DOHH2 (cell line): ENCODE data around the gene ZNF565.

ENCODE experiments used
- H3F3A ChIP-seq: fragments of 200-600 bp; sonication (generic), shearing (Covaris generic); 2 replicates; pipeline ENCODE4 v1.6.0; 2016; ENCODE audit warnings: antibody characterized with exemption, mild to moderate bottlenecking; ENCODE audit not compliant: control insufficient read depth, insufficient read depth
- H3K27ac ChIP-seq: fragments of 200-600 bp; sonication (generic); 2 replicates; pipeline ENCODE4 v1.5.1; 2014; ENCODE audit warnings: low read depth, mild to moderate bottlenecking, low read length, moderate library complexity
- H3K27me3 ChIP-seq: fragments of 200-600 bp; sonication (generic); 2 replicates; pipeline ENCODE4 v1.6.1; 2014; ENCODE audit warnings: mild to moderate bottlenecking, low read length, mixed read lengths; ENCODE audit not compliant: control insufficient read depth
- H3K36me3 ChIP-seq: fragments of 200-600 bp; sonication (generic); 2 replicates; pipeline ENCODE4 v1.6.1; 2014; ENCODE audit warnings: mild to moderate bottlenecking, low read length, moderate library complexity, mixed read lengths; ENCODE audit not compliant: control insufficient read depth
- H3K4me1 ChIP-seq: fragments of 200-600 bp; sonication (generic); 2 replicates; pipeline ENCODE4 v1.6.1; 2014; ENCODE audit warnings: mild to moderate bottlenecking, low read length, mixed read lengths; ENCODE audit not compliant: control insufficient read depth
- H3K4me2 ChIP-seq: fragments of 200-600 bp; sonication (generic); 2 replicates; pipeline ENCODE4 v1.6.0; 2014; ENCODE audit warnings: mild to moderate bottlenecking, low read length, moderate library complexity
- H3K4me3 ChIP-seq: fragments of 200-600 bp; sonication (generic); 2 replicates; pipeline ENCODE4 v1.5.1; 2014; ENCODE audit warnings: mild to moderate bottlenecking, low read length, mixed read lengths
- H3K79me2 ChIP-seq: fragments of 200-600 bp; sonication (generic); 2 replicates; pipeline ENCODE4 v1.6.1; 2014; ENCODE audit warnings: mild to moderate bottlenecking, low read length, mixed read lengths; ENCODE audit not compliant: control insufficient read depth
- H3K9me2 ChIP-seq: fragments of 200-600 bp; sonication (generic); replicated peaks from 2 replicates; pipeline ENCODE4 v1.6.1; 2014; ENCODE audit warnings: mild to moderate bottlenecking, low read length, mixed read lengths; ENCODE audit not compliant: control insufficient read depth
- H3K9me3 ChIP-seq: fragments of 200-600 bp; sonication (generic); 2 replicates; pipeline ENCODE4 v1.6.1; 2014; ENCODE audit warnings: antibody characterized with exemption, low read length, mixed read lengths; ENCODE audit not compliant: control insufficient read depth, insufficient read depth
- H4K20me1 ChIP-seq: fragments of 200-600 bp; sonication (generic); 2 replicates; pipeline ENCODE4 v1.6.0; 2014; ENCODE audit warnings: low read depth, mild to moderate bottlenecking, antibody characterized with exemption, low read length, moderate library complexity; ENCODE audit not compliant: control insufficient read depth, insufficient read depth
- CTCF ChIP-seq: fragments of 200-600 bp; sonication (generic); IDR thresholded peaks from one replicate; pipeline ENCODE4 v1.5.1; 2014; ENCODE audit warnings: antibody characterized with exemption, mild to moderate bottlenecking, low read depth, low read length; ENCODE audit not compliant: poor library complexity, severe bottlenecking
- EZH2phosphoT487 ChIP-seq: fragments of 200-600 bp; sonication (generic); IDR thresholded peaks from 2 replicates; pipeline ENCODE4 v1.6.1; 2017; ENCODE audit warnings: borderline replicate concordance, mild to moderate bottlenecking, antibody characterized with exemption, low read length, moderate library complexity, mixed read lengths

The ZNF565 gene

GRCh38 chr19:36152019-36152351 lies 62.5 kb downstream of the ZNF565 start:
- Histone ChIP-seq H3K36me3 (peaks cover 19% of the 10 kb centered on the region), H3K27ac (no peak overlapping the region), H3K4me2 (no peak overlapping the region), H3F3A (no peaks in the 10 kb centered on the region), H3K79me2 (no peaks in the 10 kb centered on the region), H3K4me3 (no peak overlapping the region), H3K27me3 (no peaks in the 10 kb centered on the region), H3K9me3 (no peaks in the 10 kb centered on the region), H3K4me1 (no peaks in the 10 kb centered on the region), H3K9me2 (no peaks in the 10 kb centered on the region), H4K20me1 (no peaks in the 10 kb centered on the region)
- no peak for TF ChIP-seq CTCF
- TF ChIP-seq EZH2phosphoT487, result no peak

- no peaks in the 10 kb centered on the region for H3K4me1 ChIP-seq
- H4K20me1 ChIP-seq, result no peaks in the 10 kb centered on the region
- H3K79me2 ChIP-seq, result no peaks in the 10 kb centered on the region
- H3F3A ChIP-seq, result no peaks in the 10 kb centered on the region
- TF ChIP-seq CTCF, result no peak
- no peak for TF ChIP-seq EZH2phosphoT487
- H3K9me2 ChIP-seq, result no peaks in the 10 kb centered on the region
- no peaks in the 10 kb centered on the region for H3K27me3 ChIP-seq
- H3K4me3 ChIP-seq, result no peak overlapping the region
- no peak overlapping the region for H3K4me2 ChIP-seq
- peaks cover 20% of the 10 kb centered on the region for H3K36me3 ChIP-seq
- H3K27ac ChIP-seq, result no peak overlapping the region
- no peaks in the 10 kb centered on the region for H3K9me3 ChIP-seq
Observed at GRCh38 chr19:36151144-36152018, 63.1 kb downstream of the ZNF565 start.

GRCh38 chr19:36150586-36150985 lies 63.9 kb downstream of the ZNF565 start:
- no peak overlapping the region for H3K4me2 ChIP-seq
- no peaks in the 10 kb centered on the region for H4K20me1 ChIP-seq
- H3K79me2 ChIP-seq, result no peaks in the 10 kb centered on the region

More at GRCh38 chr19:36150586-36150985, 63.9 kb downstream of the ZNF565 start:
- Histone ChIP-seq H3K9me2 (no peaks in the 10 kb centered on the region), H3K4me3 (no peak overlapping the region), H3K9me3 (no peaks in the 10 kb centered on the region), H3K27ac (no peak overlapping the region), H3K36me3 (peaks cover 28% of the 10 kb centered on the region), H3K27me3 (no peaks in the 10 kb centered on the region), H3K4me1 (no peaks in the 10 kb centered on the region), H3F3A (no peaks in the 10 kb centered on the region)
- TF ChIP-seq CTCF, result no peak
- no peak for TF ChIP-seq EZH2phosphoT487
